Prostate gland (tissue), 2 donors: ENCODE measurements around the gene EMC9. TPM values are rescaled to one million over a fixed set of nuclear protein-coding genes. Genes with fewer than 3 reads are reported as not detected.
A peak's percentile ranks its signal among the peaks of the same experiment; 100 is the strongest.

Experiments used
- DNase-seq: peaks from one replicate; pipeline ENCODE4 v3.0.0-alpha.2; 2019; ENCODE audit warnings: low spot score
- H3K27ac ChIP-seq, 2 donors: fragments of 200-600 bp; sonication (generic); 2 replicates each; pipeline ENCODE4 v1.5.1; 2017 to 2019
- H3K27me3 ChIP-seq: fragments of 200-600 bp; sonication (generic); replicated peaks from 2 replicates; pipeline ENCODE4 v1.5.1; 2019; ENCODE audit not compliant: insufficient read depth
- H3K36me3 ChIP-seq, 2 donors: fragments of 200-600 bp; sonication (generic); 1 replicate in 1 of 2; 2 replicates in 1 of 2; pipeline versions ENCODE4 v1.5.1 to v1.8.1; 2017 to 2019
- H3K4me1 ChIP-seq: fragments of 200-600 bp; sonication (generic); replicated peaks from 2 replicates; pipeline ENCODE4 v1.5.1; 2019
- H3K4me3 ChIP-seq, 2 donors: fragments of 200-600 bp; sonication (generic); 2 replicates each; pipeline ENCODE4 v1.5.1; 2017 to 2019
- H3K9me3 ChIP-seq: fragments of 200-600 bp; sonication (generic); 2 replicates; pipeline ENCODE4 v1.5.1; 2017
- CTCF ChIP-seq, 4 experiments: fragments of 200-600 bp in 2 of 4; fragments of 450-650 bp in 2 of 4; sonication (generic) in 2 of 4; IDR thresholded peaks; 1 replicate in 3 of 4; 2 replicates in 1 of 4; pipeline ENCODE4 v1.5.1; 2016 to 2019; ENCODE audit warnings: antibody characterized with exemption in 4 of 4, mild to moderate bottlenecking in 2 of 4, moderate library complexity in 2 of 4
- POLR2A ChIP-seq: fragments of 450-650 bp; IDR thresholded peaks from one replicate; pipeline ENCODE4 v1.6.1; 2016; ENCODE audit warnings: antibody characterized with exemption, mild to moderate bottlenecking
- POLR2AphosphoS5 ChIP-seq: sonication (generic); formaldehyde crosslinking; IDR thresholded peaks from one replicate; pipeline ENCODE4 v1.6.1; 2017; ENCODE audit warnings: antibody characterized with exemption
- WGBS: methylation state at CpG from one replicate; pipeline ENCODE4 v1.1.5; 2018; 5-methylcytosine and 5-hydroxymethylcytosine counted together
- intact Hi-C: fragments of 100-400 bp; cut with DNase I; formaldehyde crosslinking; loops from one replicate; pipeline ENCODE4 v1.14.2; 2022
- total RNA-seq, 2 donors: library from RNA; depleted of rRNA; stranded (reverse); fragments of >200 nt; gene quantifications; one replicate each; pipeline ENCODE4 v1.1.0, GENCODE V29; 2016

Gene EMC9
- total RNA-seq, 2 donors from 2014 or later = 13.1 to 13.6 TPM

GRCh38 chr14:24135834-24136683 is 5.3 kb downstream of the EMC9 start, which contains the start of gene PSME1:
Gene PSME1 (plus strand): TSS chr14:24136194. CDS start chr14:24136263, 69 bp downstream.
- DNase-seq = peak; percentile 93
- no peaks in the 10 kb centered on the region for H3K27me3 ChIP-seq
- no peaks in the 10 kb centered on the region for H3K9me3 ChIP-seq
- intact Hi-C loops = no loop called here
- WGBS = under 1% methylated on average over 74 of the region's 75 CpGs
- peaks cover 8% of the 10 kb centered on the region for H3K4me1 ChIP-seq
- peaks cover 3% of the 10 kb centered on the region in 2 donors for H3K36me3 ChIP-seq
- peak within 1 kb of the TSS; percentile 90 to 98 for H3K4me3 ChIP-seq
- peak; percentile 87 for TF ChIP-seq POLR2AphosphoS5
- peak; percentile 78 for TF ChIP-seq POLR2A
- peak in 2 of 4 experiments; percentile 16 to 23 for TF ChIP-seq CTCF (IDR thresholded peaks at IDR 0.05)
- peak within 1 kb of the TSS; percentile 93 to 97 for H3K27ac ChIP-seq

GRCh38 chr14:24135584-24135833 is 5.9 kb downstream of the EMC9 start:
- H3K4me1 ChIP-seq = peaks cover 8% of the 10 kb centered on the region
- H3K9me3 ChIP-seq = no peaks in the 10 kb centered on the region
- H3K27me3 ChIP-seq = no peaks in the 10 kb centered on the region
- DNase-seq = no peak
- WGBS = 4% methylated on average over 9 of the region's 9 CpGs
- peaks cover 3% of the 10 kb centered on the region in 2 donors for H3K36me3 ChIP-seq
- H3K4me3 ChIP-seq = peak overlapping the region; percentile 90 to 98
- intact Hi-C loops = no loop called here
- no peak for TF ChIP-seq POLR2AphosphoS5
- peak overlapping the region; percentile 93 to 97 for H3K27ac ChIP-seq

GRCh38 chr14:24133735-24134134 is 7.7 kb downstream of the EMC9 start:
- no peaks in the 10 kb centered on the region for H3K9me3 ChIP-seq
- intact Hi-C loops = no loop called here
- no peak for DNase-seq
- H3K27ac ChIP-seq = no peak overlapping the region
- H3K27me3 ChIP-seq = no peaks in the 10 kb centered on the region
- WGBS = 92% methylated on average over 1 of the region's 1 CpG
- peaks cover 0 to under 1% of the 10 kb centered on the region in 2 donors for H3K36me3 ChIP-seq
- H3K4me1 ChIP-seq = peaks cover 4% of the 10 kb centered on the region
- H3K4me3 ChIP-seq = no peak overlapping the region
- TF ChIP-seq CTCF (IDR thresholded peaks at IDR 0.05) = no peak
- TF ChIP-seq POLR2AphosphoS5 = no peak
- TF ChIP-seq POLR2A = no peak

GRCh38 chr14:24132976-24133375 is 8.4 kb downstream of the EMC9 start:
- Histone ChIP-seq H3K36me3 (no peaks in the 10 kb centered on the region), H3K4me1 (peaks cover 4% of the 10 kb centered on the region), H3K27ac (no peak overlapping the region), H3K9me3 (no peaks in the 10 kb centered on the region), H3K4me3 (no peak overlapping the region), H3K27me3 (no peaks in the 10 kb centered on the region)
- DNase-seq = no peak
- 89% methylated on average over 2 of the region's 2 CpGs for WGBS
- no peak for TF ChIP-seq CTCF (IDR thresholded peaks at IDR 0.05)
- TF ChIP-seq POLR2A = no peak
- no peak for TF ChIP-seq POLR2AphosphoS5
- intact Hi-C loops = no loop called here

GRCh38 chr14:24132061-24132685 is 9.2 kb downstream of the EMC9 start:
- TF ChIP-seq CTCF (IDR thresholded peaks at IDR 0.05) = no peak
- TF ChIP-seq POLR2AphosphoS5 = no peak
- no peak for TF ChIP-seq POLR2A
- Histone ChIP-seq H3K4me3 (no peak overlapping the region), H3K4me1 (peaks cover 2% of the 10 kb centered on the region), H3K27me3 (no peaks in the 10 kb centered on the region), H3K36me3 (no peaks in the 10 kb centered on the region), H3K9me3 (no peaks in the 10 kb centered on the region), H3K27ac (peak overlapping the region in 1 of 2 donors; percentile 13)
- WGBS = 45% methylated on average over 21 of the region's 24 CpGs
- intact Hi-C loops = no loop called here
- DNase-seq = no peak
